ENCODE results near the gene CAPN3.

Gene CAPN3

GRCh38 chr15:42457445-42458442, 98.4 kb downstream of the CAPN3 start:
- no peak for DNase-seq

GRCh38 chr15:42461261-42461660, 102.0 kb downstream of the CAPN3 start:
- no peak for DNase-seq

All from NCI-H510A (cell line).